Frontal cortex (tissue), 4 donors: Measurements from ENCODE around the gene ELK3. TPM values are rescaled to one million over a fixed set of nuclear protein-coding genes. Genes with fewer than 3 reads are reported as not detected.

ENCODE experiments used
- DNase-seq, 2 donors: peaks; one replicate each; pipeline ENCODE4 v3.0.0; 2012; ENCODE audit warnings: low spot score in 2 of 2
- FAIRE-seq: peaks from 2 replicates; lab custom pipeline; 2012; peaks lifted over from hg19 to GRCh38; lab: Jason Lieb, UNC
- total RNA-seq: library from RNA; depleted of rRNA; stranded (reverse); fragments of >200 nt; gene quantifications from one replicate; pipeline ENCODE4 v1.2.3, GENCODE V29; 2014
- donor health status: control.
- donor health status: control.
- donor health status: control.

Gene ELK3
- total RNA-seq = 1.6 TPM

DNA sequence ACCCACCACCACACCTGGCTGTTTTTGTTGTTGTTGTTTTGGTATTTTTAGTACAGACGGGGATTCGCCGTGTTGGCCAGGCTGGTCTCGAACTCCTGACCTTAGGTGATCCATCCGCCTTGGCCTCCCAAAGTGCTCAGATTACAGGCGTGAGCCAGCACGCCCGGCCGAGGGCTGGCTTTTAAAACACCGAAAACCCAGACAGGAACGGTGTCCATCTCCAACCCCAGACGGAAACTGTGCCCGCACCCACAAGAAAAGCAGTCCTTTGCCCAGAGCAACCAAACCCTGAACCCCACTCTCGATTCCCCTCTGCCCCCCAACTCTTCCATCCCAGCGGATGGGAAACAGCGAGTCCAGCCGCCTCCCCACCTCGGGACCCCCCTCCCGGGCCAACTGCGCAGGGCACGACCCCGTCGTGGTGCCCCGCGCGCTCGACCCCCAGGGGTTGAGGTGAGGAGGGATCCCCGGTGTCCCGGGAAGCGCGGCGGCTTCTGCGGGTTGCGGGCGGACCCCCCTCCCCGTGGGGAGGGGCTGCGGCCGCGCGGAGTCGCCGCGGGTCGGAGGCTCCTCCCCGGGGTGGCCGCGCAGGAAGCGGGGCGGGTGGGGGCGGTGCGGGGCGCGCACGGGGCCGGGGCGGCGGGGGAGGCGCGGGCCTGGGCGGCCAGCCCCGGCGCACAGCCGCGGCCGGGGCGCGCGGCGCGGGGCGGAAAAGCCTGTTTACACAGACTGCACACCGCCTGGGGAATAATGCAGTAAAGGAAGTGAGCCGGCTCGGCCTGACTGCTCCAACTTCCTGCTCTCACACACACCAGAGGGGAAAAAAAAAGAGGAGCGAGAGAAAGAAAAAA, at the start of gene ELK3:
ELK3 (plus strand) TSS at position 651 of the 851 bp plus-strand sequence.
- FAIRE-seq (no peak), DNase-seq (peak; percentile 71 to 76)

DNA sequence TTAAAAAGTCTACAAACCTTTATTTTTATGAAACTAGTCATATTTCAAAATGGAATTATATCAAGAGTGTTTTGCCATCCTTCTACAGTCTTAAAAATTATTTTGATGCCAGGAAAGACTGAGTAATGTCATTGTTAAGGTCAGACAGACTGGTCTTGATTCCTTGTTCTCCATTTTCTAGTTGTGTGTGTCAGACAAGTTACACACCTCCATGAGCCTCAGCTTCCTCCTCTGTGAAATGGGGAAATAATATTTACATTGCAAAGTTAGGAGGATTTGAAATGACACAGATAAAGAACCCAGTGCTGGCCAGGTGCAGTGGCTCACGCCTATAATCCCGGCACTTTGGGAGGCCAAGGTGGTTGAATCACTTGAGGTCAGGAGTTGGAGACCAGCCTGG, 47.4 kb upstream of the ELK3 start:
- no peak for DNase-seq
- no peak for FAIRE-seq

DNA sequence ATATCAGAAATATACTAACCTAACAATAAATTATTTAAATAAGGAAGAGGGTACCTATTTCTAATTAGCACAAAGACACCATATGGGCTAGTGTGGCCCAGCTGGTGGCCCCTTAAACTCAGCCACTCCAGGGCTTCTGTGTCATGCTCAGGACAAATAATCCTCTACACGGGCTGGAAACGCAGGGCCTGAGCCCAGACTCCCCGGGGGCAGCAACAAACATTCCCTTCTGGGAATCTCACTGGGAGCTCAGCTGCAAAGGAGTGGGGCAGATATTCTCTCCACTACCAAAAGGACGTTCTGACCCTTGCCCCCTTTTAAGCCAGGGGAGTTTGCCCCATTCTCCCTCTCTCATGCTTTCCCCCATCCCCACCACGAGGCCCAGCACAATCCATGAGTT, 43.7 kb upstream of the ELK3 start:
- FAIRE-seq (no peak), DNase-seq (no peak)

DNA sequence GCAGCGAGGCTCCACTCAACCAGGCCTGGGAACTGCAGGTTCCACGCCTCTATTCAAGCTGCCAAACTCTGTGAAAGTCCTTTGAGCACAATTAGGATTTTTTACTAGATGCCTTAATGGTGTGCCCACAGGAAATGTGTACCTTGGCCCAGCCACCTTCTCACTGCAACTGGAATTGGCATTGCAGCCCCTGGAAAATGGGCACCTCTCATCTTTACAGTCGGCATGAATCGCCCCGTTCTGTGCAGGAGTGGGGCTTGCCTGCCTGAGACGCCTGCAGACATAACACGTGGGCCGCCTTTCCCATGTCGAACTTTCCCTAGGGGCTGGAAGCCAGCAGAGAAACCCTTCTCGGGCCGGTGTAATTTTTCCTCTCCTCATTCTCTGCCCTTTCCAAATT, 42.0 kb upstream of the ELK3 start:
- FAIRE-seq (no peak), DNase-seq (no peak)

DNA sequence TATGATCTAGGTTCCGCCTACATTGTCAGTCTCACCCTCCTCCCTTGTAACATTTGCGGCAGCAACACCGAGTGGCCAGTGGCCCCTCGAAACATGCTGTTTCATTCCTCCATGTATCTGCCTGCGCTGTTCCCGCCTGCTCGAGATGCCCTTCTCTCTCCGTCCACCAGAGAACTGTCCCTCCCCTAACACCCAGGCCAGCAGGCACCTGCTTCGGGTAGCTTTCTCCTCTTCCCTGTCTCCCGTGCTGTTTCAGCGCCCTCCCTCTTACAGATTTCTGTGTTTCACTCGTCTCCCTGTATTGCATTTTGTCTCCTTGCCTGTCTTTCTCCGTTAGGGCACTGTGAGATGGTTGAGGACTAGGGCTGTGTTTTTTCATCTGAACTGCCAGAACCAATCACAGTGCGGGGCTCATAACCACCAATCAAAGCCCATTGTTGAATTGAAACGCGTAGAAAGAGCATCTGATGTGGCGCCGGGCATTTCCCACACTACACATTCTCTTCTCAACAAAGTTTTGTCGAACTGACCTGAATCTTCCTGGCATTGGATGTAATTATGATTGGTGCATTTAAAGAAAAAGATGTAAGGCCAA, 40.9 kb upstream of the ELK3 start:
- DNase-seq = no peak
- no peak for FAIRE-seq

DNA sequence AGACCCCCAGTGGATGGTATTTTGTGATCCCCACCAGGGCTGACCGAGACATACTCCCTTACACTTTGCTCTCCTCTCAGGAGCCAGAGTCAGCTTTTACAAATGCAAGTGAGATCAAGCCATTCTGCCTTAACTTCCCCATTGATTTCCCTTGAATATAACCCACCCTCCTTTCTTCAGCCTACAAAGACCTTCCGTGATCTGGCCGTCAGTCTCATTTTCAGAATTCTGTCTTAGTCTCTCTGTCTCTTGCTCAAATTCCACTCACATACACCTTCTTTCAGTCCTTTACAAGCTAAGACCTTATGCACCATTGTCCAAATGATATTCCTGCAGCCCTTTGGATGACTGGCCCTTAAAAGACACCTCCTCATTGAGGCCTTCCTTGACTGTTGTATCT, 39.0 kb upstream of the ELK3 start:
- FAIRE-seq (no peak), DNase-seq (no peak)

DNA sequence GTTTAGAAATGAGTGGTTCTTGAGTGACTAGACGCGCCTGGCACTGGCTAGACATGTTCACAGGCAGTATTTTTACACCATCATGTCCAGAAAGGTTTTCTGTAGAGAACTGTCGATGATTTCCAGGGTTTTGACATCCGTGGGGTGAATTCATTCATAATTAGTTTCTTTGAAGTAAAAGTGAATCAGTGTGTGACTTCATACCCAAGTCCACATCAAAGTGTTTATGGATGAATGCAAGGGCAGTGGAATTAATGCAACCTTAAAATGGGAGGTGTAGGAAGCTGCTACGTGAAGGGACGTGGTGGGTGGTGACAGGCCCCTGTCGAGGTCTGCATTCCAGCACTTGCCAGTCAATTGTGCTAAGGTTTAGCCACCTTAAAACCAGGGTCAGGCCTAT, 38.4 kb upstream of the ELK3 start:
- no peak for FAIRE-seq
- DNase-seq = no peak

DNA sequence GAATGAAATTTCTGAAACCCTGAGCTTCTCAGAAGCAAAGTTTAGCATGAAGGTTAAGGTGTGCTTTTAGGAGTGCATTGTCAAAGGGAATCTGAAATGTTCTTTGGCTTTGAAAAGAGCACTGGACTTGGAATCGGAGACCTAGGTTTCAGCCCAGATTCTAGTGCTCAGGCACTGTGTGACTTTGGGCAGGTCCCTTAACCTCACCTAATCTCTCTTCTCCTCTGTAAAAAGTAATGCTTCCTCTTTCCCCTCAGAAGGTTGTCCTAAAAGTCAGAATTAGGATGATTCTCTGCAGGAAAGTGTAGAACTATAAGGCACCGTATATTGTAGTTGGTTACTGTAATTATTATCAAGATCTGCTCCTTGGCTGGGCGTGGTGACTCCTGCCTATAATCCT, 38.0 kb upstream of the ELK3 start:
- no peak for FAIRE-seq
- DNase-seq = no peak

DNA sequence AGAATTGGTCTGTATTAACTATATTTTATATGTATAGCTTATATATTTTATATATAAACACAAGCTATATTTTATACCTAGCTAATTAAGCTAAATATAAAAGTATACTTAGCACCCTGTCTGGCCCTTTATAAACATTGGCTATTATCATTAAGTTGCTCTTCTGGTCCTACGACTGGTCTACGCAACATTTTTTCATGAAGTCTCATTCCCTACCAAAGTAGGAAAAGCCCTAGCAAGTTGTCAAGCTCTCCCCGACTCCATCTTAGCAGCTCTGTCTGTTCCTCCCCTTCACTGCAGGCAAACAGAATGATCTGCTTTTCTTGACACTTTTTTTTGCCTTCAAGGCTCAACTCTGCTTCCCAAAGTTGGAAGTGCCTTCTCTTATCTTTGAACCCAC, 36.7 kb upstream of the ELK3 start:
- FAIRE-seq (no peak), DNase-seq (no peak)

DNA sequence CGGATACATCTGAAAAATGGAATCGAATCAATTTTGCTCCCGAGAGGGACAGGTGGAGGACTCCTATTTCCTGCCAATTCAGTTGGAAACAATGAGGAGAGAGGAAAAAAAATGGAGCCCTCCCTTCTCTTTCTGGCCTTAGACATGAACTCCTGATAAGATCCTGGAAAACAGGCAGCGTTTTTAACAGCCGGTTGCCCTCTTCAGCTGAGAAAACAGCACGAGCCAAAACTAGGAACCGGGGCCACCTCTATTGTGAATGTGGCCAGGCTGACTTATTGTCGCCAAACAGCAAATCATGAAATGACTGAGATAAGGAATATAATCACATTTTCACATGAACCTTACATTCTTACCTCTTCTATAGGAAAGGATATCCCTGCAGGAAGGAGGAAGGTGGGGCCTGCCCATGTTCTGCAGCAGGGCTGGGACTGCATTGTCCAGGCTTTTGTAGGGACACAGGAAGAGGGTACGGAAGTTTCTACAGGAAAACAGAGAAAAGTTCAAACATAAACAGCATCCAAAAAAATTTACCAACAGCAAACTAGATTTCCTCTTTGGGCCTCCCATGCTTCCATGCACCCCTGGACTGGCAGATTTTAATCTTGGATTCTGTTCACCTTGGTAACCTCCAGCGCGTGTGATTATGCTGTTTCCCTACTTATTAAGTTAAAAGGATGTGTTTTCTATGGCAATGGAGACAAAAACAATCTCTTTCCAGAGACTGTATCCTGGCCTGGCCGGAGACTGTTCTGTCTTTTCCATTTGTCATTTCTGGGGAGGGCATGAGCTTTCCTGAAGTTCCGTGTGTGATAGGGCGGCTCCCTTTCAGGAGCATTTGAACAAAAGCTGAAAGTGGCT, 29.0 kb upstream of the ELK3 start:
- FAIRE-seq (no peak), DNase-seq (no peak)

DNA sequence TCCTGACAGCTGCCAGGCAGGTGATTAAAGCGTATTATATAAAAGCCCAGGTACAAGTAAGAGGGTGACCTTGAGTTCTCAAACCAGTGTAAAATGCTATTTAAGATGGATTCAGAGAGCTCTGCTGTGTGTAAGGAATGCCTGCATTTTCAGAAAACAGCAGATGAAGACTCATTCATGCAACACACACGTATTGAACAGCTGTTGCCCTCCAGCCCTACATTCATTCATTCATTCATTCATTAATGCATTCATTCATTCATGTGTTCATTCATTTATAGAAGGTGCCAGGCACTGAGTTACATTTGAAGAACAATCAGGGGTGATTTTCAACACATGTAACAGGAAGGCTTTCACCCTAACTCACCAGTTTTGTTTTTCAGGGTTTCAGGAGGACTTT, 27.4 kb upstream of the ELK3 start:
- no peak for DNase-seq
- FAIRE-seq = no peak

DNA sequence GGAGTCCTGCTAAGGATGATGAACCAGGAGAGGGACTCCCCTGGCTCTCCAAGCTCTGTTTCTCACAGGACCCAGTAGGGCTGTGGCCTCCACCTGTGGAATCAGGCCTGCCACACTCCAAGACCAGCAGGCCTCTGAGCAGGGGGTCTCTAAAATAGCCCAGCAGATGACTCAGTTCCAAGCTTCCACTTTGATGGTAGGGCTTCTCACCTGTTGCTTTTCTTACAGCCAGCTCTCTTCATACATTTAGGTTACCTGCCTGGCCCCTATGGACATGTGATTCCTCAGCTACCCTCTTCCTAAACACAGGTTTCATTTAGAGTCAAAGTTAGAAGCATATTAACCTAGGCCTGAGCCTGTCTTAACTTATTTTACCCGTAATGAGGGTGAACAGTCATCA, 26.7 kb upstream of the ELK3 start:
- no peak for FAIRE-seq
- DNase-seq = no peak

DNA sequence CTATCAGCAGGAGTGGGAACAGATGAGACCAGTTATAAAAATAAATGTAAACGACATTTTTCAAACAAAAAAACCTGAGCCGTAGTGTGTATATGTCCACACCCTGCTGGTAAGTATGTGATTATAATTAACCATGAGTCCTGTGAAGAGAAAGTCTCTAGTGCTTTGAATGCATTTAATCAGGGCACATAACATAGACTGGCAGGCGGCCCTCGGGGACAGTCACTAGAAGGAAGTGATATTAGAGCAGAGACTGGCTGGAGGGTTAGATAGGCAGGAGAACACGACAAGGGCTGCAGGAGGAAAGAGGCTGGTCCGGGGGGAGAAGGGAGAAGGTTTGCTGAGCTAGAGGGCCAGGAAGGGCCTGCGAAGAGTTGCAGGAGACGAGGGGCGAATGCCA, 23.8 kb upstream of the ELK3 start:
- FAIRE-seq (no peak), DNase-seq (no peak)

DNA sequence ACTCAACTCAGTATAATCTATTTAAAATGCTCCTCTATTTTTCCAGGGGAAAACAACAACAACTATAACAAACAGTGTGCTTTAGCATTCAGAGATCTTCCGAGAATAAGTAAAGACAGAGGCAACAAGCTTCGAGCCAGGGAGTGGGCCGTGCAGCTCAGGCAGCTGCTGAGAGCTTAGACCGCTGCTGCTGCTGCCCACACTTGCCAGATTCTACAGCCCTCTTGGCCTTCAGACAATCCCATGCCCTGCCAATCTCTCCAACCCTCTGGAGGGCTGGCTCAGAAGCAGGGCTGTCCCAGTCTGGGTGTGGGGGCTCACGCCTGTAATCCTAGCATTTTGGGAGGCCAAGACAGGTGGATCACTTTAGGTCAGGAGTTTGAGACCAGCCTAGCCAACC, 23.4 kb upstream of the ELK3 start:
- DNase-seq (no peak), FAIRE-seq (no peak)

DNA sequence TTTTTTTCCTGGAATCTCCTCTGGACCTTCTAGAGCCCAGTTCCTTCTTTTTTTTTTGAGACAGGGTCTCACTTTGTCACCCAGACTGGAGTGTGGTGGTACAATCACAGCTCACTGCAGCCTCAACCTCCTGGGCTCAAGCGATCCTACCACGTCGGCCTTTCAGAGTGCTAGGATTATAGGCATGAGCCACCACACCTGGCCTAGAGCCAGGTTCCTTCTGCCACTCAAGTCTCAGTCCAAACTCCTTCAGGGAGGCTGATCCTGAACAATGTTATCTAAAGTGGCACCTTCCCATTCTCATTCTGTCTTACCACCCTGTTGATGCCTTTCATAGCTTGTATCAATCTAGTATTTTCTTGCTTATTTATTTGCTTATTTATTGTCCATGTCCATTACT, 22.3 kb upstream of the ELK3 start:
- DNase-seq = no peak
- FAIRE-seq = no peak

DNA sequence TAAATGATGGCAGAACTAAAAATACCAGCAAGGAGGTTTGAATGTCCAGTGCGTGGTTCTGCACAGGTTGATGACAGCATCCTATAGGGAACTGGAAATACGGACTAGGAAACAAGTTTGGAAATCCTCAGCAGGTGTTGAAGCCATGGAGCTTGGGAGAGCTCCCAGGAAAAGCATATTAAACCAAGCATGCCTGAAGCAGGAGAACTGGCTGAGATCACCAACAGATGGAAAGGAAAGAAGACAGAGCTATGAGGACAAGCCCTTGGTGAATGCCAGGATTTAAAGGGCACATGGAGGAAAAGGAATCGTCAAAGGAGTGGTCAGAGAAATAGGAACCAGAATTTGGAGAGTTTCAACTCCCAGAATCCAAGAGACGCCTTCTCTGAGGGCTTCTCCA, 21.2 kb upstream of the ELK3 start:
- FAIRE-seq = no peak
- no peak for DNase-seq

DNA sequence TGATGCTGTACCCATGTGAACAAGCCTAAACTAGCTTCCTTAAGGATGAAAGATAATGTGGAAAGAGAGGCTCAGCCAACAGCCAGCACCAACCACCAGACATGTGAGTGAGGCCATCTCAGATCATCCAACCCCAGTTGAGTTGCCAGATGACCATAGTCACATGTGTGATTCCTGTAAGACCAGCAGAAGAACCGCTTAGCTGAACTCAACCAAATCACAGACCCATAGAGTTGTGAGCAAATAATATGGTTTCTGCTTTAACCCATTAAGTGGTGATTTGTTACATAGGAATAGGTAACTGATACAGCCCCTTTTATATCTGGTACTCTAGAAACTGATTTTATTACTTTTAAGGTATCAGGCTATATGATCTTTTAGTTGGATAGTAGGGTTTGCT, 17.6 kb upstream of the ELK3 start:
- DNase-seq = no peak
- no peak for FAIRE-seq

DNA sequence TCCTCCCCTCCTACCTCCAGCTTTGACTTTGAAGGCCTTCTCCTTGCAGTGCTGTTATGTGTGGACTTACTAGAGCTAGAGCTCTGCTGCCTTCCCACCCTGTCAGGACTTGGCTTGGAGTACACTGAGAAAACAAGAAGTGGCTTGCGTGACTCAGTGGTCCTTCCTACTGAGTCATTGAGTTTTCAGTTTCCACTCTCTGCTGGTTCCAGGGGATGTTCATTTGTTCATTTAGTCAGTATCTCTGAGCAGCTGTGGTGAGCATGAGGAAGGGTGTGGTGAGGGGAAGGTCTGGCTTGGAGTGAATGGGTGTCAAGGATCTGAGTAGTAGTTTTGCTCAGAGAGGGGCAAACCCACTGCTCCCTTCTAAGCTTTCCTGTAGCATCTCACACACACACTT, 17.2 kb upstream of the ELK3 start:
- DNase-seq = no peak
- no peak for FAIRE-seq

DNA sequence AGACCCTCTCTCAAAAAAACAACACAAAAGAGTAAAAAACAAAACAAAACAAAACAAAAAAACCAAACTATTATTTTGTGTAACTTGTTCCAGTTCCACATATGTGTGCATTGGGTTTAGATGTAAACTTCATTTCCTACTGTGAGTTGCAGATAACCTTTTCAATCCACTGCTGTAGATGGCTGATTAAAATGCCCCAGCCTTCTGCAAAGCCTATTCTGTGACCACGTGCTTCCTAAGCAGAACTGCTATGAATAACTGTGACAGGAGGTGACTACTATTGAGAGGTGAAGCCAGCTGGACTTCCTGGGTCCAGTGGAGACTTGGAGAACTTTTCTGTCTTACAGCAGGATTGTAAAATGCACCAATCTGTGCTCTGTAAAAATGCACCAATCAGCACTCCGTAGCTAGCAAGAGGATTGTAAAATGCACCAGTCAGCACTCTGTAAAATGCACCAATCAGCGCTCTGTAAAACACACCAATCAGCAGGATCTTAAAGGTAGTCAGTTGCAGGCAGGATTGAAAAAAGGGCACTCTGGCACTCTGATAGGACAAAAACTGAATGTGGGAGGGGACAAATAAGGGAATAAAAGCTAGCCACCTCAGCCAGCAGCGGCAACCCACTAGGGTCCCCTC, 10.3 kb upstream of the ELK3 start:
- no peak for FAIRE-seq
- no peak for DNase-seq

DNA sequence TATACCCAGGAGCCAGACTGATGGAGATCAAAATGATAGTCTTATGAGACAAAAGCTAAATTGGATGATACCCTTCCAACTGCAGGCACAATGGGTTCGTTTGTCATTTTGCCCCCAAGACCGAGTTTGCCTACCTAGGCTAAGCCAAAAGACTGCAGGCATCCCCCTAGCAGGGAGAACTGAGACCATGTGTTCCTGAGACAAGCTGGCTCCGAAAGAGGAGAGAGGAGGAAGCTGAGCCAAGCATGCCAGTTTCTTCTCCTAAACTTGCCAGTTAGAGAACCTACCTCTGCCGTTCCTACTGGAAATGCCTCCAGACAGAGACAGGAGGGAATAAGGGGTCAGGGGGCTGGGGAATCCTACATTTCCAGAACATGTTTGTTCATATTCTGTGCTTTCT, 8.3 kb upstream of the ELK3 start:
- no peak for DNase-seq
- FAIRE-seq = no peak
